Activated CD4-positive, alpha-beta T cell treated with anti-CD3 and anti-CD28 coated beads, Interleukin-2, amount 50 U/mL, for 16 hours (primary cell): Measurements from ENCODE around the gene FAM107B.
A peak's percentile ranks its signal among the peaks of the same experiment; 100 is the strongest.

ENCODE experiments used
- DNase-seq: peaks from one replicate; pipeline ENCODE4 v3.0.0-alpha.2; 2020

FAM107B gene

DNA sequence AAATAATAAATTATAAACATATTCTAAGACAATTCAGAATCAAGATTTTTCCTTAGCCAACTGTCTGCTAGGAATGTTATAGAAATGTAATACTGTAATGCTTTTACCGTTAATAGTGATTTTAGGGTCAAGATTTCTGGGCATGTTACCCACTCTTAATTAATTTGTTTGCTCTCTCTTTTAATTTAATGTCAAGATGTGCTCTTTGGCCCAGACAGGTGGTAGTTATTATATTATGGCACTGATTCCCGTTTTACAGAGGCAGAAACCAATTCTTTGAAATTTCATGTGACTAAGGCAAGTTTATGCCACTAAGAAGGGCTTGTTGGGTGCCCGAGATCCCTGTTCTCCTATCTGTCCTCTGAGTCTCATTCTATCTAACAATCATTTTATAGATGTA lies 959 bp upstream of the FAM107B start:
- DNase-seq = no peak

DNA sequence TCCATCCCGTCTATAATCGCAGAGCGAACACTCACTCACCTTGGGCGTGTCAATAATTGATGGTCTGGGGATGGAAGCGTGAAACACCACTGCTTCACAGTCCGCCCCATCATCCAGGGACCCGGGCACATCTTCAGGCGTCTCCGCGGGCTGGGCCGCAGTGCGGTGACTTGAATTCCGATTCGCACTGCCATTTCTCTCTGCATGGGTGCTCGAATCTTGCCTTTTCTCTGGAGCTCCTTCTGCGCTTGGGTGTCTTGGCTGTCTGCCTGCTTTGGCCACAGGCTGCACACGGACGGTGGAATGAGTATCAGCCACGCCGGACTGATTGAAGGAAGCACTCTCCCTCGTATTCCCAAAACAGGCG lies 500 bp downstream of the FAM107B start:
- no peak for DNase-seq

DNA sequence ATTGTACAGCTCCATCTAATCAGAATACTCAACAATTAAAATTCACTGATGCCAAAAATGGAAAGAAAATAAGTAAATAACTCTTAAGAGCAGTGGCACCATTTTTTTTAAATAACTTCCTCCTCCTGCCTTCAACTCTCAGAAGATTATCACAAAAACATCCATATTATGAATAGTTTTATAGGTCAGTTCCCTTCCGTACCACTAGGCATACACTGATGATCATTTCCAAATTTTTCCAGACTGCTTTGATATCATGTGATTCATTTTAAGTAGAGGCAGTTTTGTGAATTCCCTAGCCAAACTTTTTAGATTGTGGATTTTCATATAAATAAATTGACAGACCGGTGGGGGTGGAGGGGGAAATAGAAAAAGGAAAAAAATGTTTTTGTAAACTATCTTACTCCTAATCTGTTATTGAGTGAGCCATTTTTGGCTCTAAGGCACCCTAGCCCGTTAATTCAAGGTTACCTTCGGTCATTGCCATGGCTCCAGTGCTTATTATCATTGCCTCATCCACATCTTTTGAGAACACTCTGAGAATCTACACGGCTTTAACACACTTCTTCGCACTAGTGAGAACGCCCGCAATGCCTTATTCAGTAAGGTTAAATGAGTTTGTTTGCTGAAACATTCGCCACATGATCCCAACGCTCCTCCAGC lies 1.0 kb downstream of the FAM107B start:
- DNase-seq = no peak

DNA sequence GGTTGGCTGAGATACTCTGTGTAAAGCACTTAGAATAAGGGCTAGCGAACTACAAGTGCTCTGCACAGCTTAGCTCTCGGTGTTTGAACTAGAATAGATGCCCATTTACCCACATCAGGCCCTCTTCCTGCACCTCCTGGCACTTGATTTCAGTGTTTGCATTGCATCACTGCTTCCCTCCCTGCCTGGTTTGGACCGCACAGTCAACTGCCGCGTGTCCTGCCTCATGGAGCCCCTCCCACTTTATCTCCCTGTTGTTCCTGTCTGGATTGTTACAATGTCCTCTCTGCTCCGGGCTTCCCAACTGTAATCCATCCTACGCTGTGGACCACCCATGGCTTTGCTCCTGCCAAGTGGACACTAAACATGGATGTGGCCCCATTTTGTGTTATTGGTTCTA lies 2.3 kb downstream of the FAM107B start:
- DNase-seq = no peak

DNA sequence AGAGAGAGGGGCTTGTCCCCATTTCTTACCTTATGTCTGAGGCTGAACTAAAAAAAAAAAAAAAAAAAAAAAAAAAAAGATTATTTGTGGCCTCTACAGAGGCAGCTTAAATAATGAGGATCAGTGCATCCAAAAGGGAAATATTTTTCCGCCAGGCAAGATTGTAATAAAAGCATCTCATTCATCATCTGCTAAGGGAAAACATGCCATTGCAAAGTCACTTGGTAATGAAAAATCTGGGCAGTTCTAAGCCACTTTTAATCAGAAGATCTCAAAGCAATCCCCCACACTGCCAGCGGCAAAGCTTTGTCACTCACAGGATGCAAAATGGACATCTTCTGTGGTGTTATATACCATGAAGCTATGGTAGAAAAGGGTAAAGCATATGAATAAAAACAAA lies 3.8 kb downstream of the FAM107B start:
- DNase-seq = no peak

DNA sequence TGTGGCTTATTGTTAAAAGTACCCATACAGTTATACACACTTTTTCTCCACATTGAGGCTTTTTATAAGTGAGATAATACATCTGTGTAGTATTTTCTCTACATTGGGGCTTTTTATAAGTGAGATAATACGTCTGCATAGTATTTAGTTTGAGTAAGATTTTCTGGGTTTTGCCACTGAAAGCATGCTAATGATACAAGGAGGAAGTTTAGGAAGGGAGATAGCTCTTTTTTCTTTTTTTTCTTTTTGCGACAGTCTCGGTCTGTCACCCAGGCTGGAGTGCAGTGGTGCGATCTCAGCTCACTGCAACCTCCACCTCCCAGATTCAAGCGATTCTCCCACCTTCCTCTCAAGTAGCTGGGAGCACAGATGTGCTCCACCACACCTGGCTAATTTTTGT lies 13.3 kb downstream of the FAM107B start:
- DNase-seq = no peak

DNA sequence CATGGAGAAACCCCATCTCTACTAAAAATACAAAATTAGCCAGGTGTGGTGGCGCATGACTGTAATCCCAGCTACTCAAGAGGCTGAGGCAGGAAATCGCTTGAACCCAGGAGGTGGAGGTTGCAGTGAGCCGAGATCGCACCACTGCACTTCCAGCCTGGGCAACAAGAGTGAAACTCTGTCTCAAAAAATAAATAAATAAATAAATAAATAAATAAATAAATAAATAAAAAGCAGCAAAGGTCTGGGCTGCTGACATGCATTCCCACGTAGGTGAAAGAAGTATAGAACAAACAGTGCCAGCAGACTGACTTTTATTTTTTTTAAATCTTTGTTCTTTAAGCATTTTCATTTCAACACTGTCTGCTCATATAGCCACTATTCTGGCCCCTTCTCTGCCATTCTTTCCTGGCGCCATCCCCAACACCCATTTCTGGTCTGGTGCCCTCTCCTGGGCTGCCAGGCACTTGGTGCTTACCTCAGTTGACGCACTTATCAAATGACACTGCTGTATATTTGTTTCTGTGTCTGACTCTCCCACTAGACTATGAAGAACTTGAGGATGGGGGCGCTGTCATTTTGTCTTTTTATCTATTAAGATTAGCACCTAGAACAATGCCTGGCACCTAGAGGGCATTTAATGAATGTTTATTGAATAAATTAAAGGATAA lies 15.6 kb downstream of the FAM107B start:
- DNase-seq = peak; percentile 3

DNA sequence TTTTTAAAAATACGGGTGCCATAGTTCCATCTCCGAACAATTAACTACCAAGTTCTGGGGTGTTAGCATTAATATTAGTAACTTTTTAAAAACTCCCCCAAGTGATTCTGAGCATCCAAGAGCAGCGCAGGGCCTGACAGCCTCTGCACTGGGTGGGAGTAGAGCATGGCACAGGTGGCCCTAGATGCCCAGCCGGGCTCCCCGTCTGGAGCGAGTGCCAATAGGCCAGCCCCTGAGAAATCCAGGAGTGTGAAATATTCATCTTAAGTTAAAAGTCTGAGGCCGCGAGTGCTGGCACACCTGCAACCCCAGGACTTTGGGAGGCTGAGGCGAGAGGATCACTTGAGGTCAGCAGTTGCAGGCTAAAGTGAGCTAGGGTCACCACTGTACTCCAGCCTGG lies 16.2 kb downstream of the FAM107B start:
- DNase-seq = no peak

DNA sequence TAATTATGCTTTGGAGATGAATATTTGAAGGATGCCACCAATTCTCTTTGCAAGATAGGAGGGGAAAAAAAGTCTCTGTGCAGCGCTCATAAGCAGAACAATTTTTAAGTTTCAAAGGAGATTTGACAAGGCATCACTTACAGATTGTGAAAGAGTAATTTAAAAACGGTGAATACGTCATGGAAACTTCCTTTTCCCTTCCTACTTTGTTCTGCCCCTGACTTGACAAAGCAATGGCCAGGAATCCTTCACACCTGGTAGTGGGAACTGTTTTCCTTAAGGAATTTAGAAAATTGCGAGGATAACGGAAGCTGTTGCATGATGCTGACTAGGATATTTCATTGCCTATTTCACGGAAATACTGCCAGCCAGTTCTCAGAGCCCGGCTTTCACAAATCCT lies 16.7 kb downstream of the FAM107B start:
- DNase-seq = no peak

DNA sequence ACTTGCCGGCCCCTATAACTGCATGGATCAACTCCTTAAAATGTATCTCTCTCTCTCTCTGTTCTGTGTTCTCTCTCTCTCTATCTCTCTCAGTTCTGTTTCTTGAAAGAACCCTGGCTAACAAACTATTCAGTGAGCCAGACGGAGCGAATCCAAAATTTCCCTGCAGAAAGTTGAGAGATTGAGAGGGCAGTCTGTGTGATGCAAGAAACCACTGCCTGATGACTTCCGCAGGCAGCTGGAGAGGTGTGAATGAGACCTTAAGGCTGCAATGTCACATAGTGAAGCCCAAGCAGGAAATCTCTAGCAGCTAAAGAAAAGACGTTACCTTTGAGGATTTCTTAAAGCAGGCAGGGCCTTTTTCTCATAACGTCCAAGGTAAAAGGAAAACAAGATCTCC lies 17.3 kb downstream of the FAM107B start:
- peak; percentile 11 for DNase-seq

DNA sequence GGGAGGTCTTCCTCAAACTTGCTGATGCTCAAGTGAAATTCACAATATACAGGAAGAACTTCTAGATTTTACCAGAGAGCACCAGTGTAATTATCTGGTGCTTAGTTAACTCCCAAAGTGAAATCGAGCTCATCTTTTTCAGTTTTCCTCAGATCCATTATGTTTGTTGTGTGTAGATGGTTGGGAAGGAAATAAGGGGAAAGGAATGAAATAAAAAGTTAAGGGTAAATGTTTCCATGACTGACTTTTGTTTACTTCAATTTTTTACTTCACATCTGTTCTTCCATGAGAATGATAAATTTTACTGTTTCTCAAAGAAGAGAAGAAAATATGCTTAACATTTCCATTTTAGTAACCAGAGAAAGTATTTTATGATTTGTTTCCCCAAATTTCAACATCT lies 21.3 kb downstream of the FAM107B start:
- no peak for DNase-seq

DNA sequence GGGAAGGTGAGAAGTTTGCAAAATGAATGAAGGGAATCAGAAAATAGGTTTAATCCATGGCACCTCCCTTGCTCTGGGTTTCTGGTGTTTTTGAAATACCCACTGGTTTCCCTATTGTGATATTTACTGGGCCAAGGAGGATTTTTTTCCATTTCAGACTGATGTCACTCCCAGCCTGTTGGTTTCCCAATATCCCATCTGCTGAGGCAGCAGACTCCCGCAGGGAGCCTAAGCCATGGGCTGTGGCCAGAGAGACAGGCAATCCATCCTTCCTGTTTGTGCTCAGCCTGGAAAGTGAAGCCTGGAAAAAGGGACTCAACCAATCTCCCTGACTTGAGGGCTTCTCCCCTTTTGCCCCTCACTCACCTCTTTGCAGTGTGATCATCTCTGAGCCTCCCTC lies 22.8 kb downstream of the FAM107B start:
- DNase-seq = no peak

DNA sequence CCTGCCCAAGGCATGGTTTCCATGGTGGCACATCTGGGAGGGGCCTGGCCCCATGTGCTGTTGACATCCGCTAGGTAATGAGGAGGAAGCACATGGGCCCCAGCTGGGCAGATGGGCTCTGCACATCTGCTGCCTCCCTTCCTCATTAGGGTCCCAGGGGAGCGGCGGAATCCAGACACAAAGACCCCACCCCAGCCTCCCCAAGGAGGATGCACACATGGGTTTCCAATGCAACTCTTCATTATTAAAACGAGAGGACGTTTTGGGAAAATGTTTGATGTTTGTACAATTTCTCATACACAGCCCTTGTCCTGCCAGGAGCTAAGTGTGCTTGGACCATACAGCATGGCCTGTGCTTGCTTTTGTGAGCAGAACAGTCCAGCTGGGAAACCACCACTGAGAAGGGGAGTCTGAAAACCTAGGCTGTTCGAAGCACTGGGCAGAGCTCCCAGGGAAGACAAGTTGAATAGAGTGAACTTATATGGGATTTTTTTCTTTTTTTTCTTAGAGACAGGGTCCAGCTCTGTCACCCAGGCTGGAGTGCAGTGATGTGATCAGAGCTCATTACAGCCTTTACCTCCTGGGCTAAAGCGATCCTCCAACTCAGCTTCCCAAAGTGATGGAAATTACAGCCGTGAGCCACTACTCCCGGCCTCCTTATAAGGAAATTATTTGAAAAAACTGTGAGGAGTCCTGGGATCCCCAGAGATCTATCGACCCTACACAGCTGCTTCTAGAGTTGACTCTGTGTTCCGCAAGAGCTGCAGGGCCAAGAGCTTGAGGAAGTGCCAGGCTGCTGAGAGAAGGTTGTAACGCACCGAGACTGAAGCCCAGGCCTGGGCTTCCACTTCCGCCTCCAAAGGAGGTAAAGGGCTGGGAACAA lies 23.4 kb downstream of the FAM107B start:
- no peak for DNase-seq

DNA sequence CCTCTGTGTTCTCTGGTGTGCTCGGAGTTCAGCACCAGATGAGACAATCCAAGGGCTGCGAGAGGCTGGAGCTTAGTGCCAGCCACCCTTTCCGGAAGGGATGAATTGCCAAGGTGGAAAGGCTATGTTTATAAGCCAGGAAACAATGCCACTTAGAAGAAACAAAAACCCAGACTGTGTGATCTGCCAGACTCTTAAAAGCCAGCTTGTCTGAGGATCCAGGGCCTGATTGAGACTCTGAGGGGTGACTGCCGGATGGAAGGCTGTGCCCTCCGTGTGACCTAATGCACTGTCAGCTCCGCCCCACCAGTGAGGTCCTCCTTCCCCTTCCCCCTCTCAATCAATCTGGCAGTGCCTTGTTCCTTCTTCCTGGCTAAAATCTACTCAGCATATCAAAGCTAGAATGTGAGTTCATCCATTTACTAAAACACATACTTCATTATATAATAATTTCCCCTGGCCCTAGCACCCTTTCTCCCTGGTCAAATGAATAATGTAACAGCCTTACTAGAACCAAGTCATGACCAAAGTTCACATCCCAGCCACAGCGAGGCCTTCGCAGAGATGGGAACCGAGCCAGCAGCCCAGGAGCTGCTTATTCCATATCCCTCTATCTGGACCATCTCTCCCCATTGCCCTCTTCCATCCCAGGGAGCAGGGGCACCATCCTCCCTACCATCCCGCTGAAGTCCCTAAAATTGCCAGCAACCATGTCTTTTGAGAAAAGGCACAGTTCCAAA lies 25.5 kb downstream of the FAM107B start:
- no peak for DNase-seq

DNA sequence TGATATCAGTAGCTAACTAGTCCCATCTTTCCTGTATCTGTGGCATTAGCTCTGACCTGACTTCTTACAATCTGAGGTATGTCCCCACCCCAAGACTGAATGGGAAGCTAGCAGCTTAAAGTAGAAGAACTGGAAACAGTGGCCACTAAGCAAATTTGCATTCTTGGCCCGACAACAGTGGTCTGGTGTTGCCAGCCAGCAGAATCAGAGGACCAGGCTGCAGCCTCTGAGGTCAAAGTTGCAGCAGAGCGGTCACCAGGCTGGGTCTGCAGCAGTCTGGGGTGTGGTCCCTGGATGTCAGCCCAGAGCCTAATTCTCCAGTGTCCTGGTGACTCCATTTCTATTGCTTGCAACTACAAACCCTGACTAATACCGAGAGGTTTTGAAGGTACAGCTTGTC lies 26.3 kb downstream of the FAM107B start:
- DNase-seq = no peak

DNA sequence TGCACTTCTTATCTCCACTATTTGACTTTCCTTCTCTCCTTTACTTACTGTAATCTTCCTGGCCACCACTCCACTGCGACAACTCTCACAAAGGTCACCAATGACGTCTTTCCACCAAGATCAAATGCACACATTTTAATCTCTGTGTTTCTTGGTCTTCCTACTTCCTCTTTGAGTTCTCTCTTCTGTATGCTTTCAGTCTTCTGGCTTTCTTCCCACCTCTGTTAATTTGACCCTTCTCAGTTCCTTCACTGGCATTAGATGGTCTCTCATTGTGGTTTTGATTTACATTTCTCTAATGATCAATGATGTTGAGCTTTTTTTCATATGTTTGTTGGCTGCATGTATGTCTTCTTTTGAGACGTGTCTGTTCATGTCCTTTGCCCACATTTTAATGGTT lies 31.9 kb downstream of the FAM107B start:
- DNase-seq = no peak

DNA sequence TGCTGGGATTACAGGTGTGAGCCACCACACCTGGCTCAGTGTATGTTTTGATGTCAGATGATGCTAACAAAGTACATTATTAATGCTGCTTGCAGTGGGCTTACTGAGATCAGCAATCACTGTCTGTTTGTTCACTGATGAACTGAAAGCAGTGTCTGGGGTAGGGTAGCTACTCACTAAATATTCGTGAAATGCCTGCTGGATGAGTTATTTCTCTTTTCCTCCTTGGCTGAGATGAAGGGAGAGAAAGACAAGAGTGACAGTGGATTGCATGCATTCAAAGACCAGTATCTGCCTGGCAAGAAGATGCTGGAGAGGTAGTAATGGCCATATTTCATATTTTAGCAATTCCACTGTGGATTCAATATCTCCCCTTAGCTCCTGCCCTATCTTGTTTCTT lies 32.3 kb downstream of the FAM107B start:
- no peak for DNase-seq

DNA sequence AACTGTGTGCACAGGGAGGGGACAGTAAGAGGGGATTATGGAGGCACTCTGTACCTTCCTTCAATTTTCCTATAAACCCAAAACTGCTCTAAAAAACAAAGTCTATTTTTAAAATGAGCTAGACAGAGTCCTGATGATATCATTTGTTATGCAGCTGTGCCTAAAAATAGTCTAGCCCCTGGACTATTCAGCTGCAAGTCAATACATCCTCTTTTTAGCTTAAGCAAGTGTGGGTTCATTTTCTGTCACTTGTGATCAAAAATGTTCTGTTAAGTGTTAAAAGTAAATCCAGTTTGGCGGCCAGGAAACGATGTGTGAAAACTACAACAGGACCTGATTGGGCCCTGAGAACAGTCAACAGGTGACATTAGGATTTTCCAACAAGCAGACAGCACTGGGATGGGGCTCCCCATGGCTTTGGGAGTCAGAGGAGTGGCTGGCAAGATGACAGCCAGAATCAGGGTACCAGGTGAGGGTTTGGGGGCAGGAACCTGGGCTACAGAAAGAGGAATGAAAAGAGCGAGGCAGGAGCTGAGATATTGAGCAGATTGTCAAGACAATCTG lies 33.9 kb downstream of the FAM107B start:
- DNase-seq = no peak

DNA sequence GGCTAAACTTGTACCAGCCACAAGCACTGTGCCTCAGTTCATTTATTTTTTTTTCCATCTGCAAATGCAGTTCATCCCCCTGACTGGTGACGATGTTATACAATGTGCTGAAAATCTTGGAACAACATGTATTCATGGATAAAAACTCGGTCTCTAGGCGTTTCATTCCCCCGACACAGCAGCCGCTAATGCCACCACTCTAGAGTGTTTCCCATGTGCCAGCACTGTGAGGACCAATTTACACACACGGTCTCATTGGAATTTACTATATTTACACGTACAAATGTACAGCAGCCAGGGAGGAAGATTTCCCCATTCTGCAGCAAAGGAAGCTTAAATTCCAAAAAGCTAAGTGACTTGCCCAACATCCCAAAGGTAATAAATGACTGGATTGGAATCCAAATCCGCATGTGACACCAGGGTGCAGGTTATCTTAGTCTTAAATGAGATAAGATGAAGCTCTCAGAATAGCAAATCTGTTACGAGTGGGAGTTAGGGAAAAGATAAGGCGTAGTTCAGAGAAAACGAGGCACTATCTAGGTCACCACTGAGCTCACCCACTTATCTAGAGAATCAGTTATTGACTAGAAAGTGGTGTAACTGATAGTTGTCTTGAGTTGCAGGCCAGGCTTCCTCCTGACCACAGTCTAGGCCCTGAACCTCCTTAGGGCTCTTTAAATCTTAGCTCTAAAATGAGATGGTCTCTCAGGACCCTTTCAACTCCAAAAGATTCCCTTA lies 36.7 kb downstream of the FAM107B start:
- no peak for DNase-seq

DNA sequence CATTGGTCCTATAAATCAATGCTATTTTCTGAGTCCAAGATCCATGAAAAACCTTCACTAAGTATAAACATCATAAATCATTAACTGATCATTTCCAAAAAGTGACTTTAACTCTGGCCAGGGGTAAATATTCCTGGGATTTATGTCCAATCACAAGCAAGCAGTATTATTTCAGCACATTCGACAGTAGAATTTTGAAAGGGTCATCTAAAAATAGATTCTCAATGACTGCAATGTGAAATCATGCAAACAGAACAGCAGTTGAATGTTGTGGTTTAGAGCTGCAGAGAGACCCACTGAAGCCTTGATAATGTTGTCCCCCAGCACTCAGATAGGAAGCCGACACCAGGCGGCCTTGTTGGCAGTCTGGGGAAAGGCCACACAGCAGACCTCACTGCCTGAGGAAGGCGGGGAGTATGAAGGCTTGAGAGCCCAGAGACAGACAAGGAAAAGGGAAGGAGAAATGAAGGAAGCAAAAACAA lies 38.1 kb downstream of the FAM107B start:
- DNase-seq = no peak

DNA sequence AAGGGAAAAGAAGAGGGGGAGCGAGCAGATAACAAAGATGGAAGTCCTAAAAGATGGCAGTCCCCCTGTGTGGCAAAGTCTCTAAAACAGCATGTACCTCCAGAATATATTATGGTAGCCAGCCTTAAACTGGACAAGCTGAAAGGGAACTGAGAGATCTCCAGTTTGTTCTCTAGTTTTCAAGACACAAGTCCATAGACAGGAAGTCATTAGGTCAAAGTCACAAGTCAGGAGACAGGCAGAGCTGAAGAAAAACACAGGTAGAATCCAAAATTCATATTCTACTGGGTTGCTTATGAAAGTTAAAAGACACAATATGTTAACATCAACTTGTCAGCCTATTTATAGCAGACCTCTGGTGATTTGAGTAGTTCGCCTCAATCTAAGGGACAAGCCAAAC lies 38.7 kb downstream of the FAM107B start:
- DNase-seq = no peak

DNA sequence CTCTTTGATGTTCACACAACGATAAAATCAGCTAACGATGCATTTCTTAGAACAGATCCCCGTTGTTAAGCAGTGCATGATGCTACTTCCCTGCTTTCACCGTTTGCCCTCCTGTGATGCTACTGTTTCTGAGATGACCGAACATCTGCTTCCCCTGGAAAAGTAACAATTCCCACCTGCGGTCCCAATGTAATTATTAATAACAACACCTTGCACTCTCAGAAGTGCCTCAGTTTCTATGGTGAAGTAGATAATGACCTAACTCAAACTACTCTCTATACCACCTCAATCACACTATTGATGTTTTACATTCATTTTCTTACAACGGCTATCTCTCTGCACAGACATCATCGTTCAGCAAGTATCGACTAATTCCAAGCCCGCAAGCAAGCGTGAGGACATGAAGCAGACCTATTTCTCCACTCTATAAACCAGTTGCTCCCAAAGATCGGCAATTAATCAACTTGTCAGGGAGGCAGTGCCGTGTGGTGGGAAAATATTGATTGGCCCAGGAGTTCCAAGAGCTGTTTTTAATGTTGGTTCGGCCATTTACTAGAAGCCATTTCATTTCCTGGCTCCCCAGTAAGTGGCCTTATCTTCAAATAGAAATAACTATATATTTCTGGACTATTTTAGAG lies 42.7 kb downstream of the FAM107B start:
- DNase-seq = no peak
